Measurements from ENCODE around the gene BMPR1B.

- TF ChIP-seq SMC3 (IDR thresholded peaks at IDR 0.05; ENCODE audit: low read depth, low read length) = no peak
- TF ChIP-seq CTCF (conservative IDR thresholded peaks at IDR 0.05; ENCODE audit: low read depth, low read length) = no peak
- no peak for TF ChIP-seq RAD21 (IDR thresholded peaks at IDR 0.05; ENCODE audit: low read length)
- TF ChIP-seq MAFK (IDR thresholded peaks at IDR 0.05; ENCODE audit: low read depth, low read length) = no peak
These were observed 199.3 kb downstream of the BMPR1B start for GRCh38 chr4:94957030-94957429.

Measured in IMR-90 (cell line).